ENCODE measurements around the gene HDGF.

DNA sequence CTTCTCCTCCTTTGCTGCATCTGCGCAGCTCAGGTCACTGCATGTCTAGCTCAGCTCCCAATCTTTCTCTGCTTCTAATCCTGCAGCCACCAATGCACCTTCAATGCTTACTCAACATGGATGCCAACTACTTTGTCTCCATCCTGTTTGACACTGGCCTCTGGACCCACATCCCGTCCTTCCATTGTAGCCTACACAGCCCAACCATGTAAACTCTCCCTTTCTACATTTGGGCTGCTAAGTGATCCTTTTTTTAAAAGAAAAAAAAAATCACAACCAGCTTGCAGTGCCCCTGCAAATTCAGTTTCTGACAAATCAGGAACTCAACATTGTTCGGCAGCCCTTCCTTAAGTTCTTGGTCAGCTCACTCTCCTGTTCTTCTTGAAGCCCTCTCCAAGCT lies 36.6 kb downstream of the HDGF start:
- TF ChIP-seq, protein P1, sequence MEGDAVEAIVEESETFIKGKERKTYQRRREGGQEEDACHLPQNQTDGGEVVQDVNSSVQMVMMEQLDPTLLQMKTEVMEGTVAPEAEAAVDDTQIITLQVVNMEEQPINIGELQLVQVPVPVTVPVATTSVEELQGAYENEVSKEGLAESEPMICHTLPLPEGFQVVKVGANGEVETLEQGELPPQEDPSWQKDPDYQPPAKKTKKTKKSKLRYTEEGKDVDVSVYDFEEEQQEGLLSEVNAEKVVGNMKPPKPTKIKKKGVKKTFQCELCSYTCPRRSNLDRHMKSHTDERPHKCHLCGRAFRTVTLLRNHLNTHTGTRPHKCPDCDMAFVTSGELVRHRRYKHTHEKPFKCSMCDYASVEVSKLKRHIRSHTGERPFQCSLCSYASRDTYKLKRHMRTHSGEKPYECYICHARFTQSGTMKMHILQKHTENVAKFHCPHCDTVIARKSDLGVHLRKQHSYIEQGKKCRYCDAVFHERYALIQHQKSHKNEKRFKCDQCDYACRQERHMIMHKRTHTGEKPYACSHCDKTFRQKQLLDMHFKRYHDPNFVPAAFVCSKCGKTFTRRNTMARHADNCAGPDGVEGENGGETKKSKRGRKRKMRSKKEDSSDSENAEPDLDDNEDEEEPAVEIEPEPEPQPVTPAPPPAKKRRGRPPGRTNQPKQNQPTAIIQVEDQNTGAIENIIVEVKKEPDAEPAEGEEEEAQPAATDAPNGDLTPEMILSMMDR (conservative IDR thresholded peaks at IDR 0.05 in 1 of 2, IDR thresholded peaks at IDR 0.05 in 1 of 2; ENCODE audit: low read depth in 1 of 2, low read length in 2 of 2) = no peak
- no peak for TF ChIP-seq EZH2 (IDR thresholded peaks at IDR 0.05; ENCODE audit: low read length, missing control alignments)
